ENCODE measurements around the gene GABPB2.

GABPB2 gene

GRCh38 chr1:151070474-151071276 is at the start of gene GABPB2:
Gene GABPB2 (plus strand): TSS chr1:151070761. CDS start chr1:151088190, 17,429 bp downstream.
- DNase-seq, result peak; percentile 98

GRCh38 chr1:151024540-151025146 is 45.9 kb upstream of the GABPB2 start:
- DNase-seq, result peak; percentile 59

GRCh38 chr1:151026460-151026859 is 44.1 kb upstream of the GABPB2 start:
- no peak for DNase-seq

GRCh38 chr1:151032164-151032563 is 38.4 kb upstream of the GABPB2 start:
- no peak for DNase-seq

- DNase-seq, result no peak
Measured at GRCh38 chr1:151035167-151035566, 35.4 kb upstream of the GABPB2 start.

GRCh38 chr1:151036356-151036755 is 34.2 kb upstream of the GABPB2 start, which contains the start of gene BNIPL:
Gene BNIPL (plus strand): TSS chr1:151036586. CDS start chr1:151036726, 140 bp downstream.
- no peak for DNase-seq

GRCh38 chr1:151037032-151037431 is 33.5 kb upstream of the GABPB2 start:
- DNase-seq, result no peak

GRCh38 chr1:151039521-151039920 is 31.0 kb upstream of the GABPB2 start:
- no peak for DNase-seq

GRCh38 chr1:151043163-151043562 is 27.4 kb upstream of the GABPB2 start:
- DNase-seq, result no peak

GRCh38 chr1:151047591-151047924 is 23.0 kb upstream of the GABPB2 start, which contains the start of gene C1orf56:
Gene C1orf56 (plus strand): TSS chr1:151047751. CDS start chr1:151047848, 97 bp downstream.
- peak; percentile 71 for DNase-seq

- DNase-seq, result peak; percentile 67
Measured at GRCh38 chr1:151047925-151048644, 22.5 kb upstream of the GABPB2 start.

- DNase-seq, result no peak
Measured at GRCh38 chr1:151048645-151049032, 21.9 kb upstream of the GABPB2 start.

- no peak for DNase-seq
Measured at GRCh38 chr1:151049458-151049857, 21.1 kb upstream of the GABPB2 start.

GRCh38 chr1:151050051-151050688 is 20.4 kb upstream of the GABPB2 start:
- DNase-seq, result no peak

GRCh38 chr1:151051356-151052009 is 19.1 kb upstream of the GABPB2 start:
- no peak for DNase-seq

GRCh38 chr1:151054971-151055547 is 15.5 kb upstream of the GABPB2 start:
- no peak for DNase-seq

- no peak for DNase-seq
Measured at GRCh38 chr1:151055581-151055980, 15.0 kb upstream of the GABPB2 start.

GRCh38 chr1:151056149-151056548 is 14.4 kb upstream of the GABPB2 start:
- DNase-seq, result no peak

- DNase-seq, result no peak
Measured at GRCh38 chr1:151058692-151059091, 11.9 kb upstream of the GABPB2 start.

GRCh38 chr1:151059109-151060006 is 11.2 kb upstream of the GABPB2 start, which contains the start of gene CDC42SE1:
Gene CDC42SE1 (minus strand): TSS chr1:151059622. CDS start chr1:151055730, 3,892 bp downstream.
- DNase-seq, result peak; percentile 85

Measured in fibroblast of skin of right biceps (primary cell).